Heart right ventricle (tissue), 16 donors: ENCODE measurements around the gene PSMC3. TPM values are rescaled to one million over a fixed set of nuclear protein-coding genes. Genes with fewer than 3 reads are reported as not detected.

ENCODE experiments used
- ATAC-seq, 8 donors: fragments of 200-7000 bp; cut with Tn5 transposase; one replicate each; pipeline ENCODE4 v1.9.1; 2020; ENCODE audit warnings: mild to moderate bottlenecking in 8 of 8, moderate library complexity in 8 of 8, moderate number of reproducible peaks in 1 of 8
- DNase-seq, 2 donors: peaks; one replicate each; pipeline ENCODE4 v3.0.0-alpha.2; 2020
- H3K27ac ChIP-seq, 10 donors: fragments of 200-600 bp; sonication (generic) in 2 of 10; one replicate each; pipeline versions ENCODE4 v1.5.0 to v1.8.0; 2020 to 2022; ENCODE audit warnings: mild to moderate bottlenecking in 3 of 10
- H3K27me3 ChIP-seq, 7 donors: fragments of 200-600 bp; one replicate each; pipeline ENCODE4 v1.8.0; 2021 to 2022; ENCODE audit warnings: mild to moderate bottlenecking in 2 of 7
- H3K36me3 ChIP-seq, 9 donors: fragments of 200-600 bp; sonication (generic) in 1 of 9; one replicate each; pipeline versions ENCODE4 v1.5.0 to v1.8.0; 2020 to 2022; ENCODE audit warnings: mild to moderate bottlenecking in 2 of 9
- H3K4me1 ChIP-seq, 9 donors: fragments of 200-600 bp; sonication (generic) in 1 of 9; one replicate each; pipeline versions ENCODE4 v1.5.0 to v1.8.0; 2020 to 2022; ENCODE audit warnings: mild to moderate bottlenecking in 4 of 9
- H3K4me3 ChIP-seq, 10 donors: fragments of 200-600 bp; sonication (generic) in 2 of 10; one replicate each; pipeline versions ENCODE4 v1.5.0 to v1.8.0; 2020 to 2022; ENCODE audit warnings: mild to moderate bottlenecking in 7 of 10, moderate library complexity in 2 of 10
- H3K9me3 ChIP-seq, 11 donors: fragments of 200-600 bp in 10 of 11; sonication (generic) in 2 of 11; one replicate each; pipeline versions ENCODE4 v1.5.0 to v1.8.0; 2013 to 2022; ENCODE audit warnings: mild to moderate bottlenecking in 2 of 11, control low read depth in 1 of 11, moderate library complexity in 1 of 11
- CTCF ChIP-seq, 9 donors: fragments of 200-600 bp; sonication (generic) in 2 of 9; IDR thresholded peaks; one replicate each; pipeline versions ENCODE4 v1.5.0 to v1.8.0; 2021 to 2022; ENCODE audit warnings: antibody characterized with exemption in 9 of 9, mild to moderate bottlenecking in 5 of 9, moderate library complexity in 1 of 9
- WGBS, 2 donors: extraction: QIAGEN DNeasy Blood & Tissue Kit; methylation state at CpG; one replicate each; pipeline ENCODE4 v1.1.7; 2013; ENCODE audit warnings: inconsistent platforms in 1 of 2; 5-methylcytosine and 5-hydroxymethylcytosine counted together
- intact Hi-C, 10 donors: fragments of 100-400 bp; cut with DNase I; formaldehyde crosslinking; loops; one replicate each; pipeline versions ENCODE4 v1.11.1 to v1.14.2; 2022
- polyA plus RNA-seq, 2 donors: library from polyadenylated mRNA; stranded (reverse); fragments of 200-250 nt; gene quantifications; one replicate each; pipeline ENCODE4 v1.2.3, GENCODE V29; 2013
- total RNA-seq, 10 donors: library from RNA; stranded (reverse); fragmentation: NEBNext Ultra II Directional in 3 of 10; extraction: Animal tissue kit (Norgen Biotek cat#: 25700) in 3 of 10; gene quantifications; one replicate each; pipeline versions ENCODE4 v1.2.1 to v1.2.4, GENCODE V29; 2021 to 2023
- donor health status: Arrhythmogenic right ventricular cardiomyopathy.
- donor health status: ischemic (EF 13 %, LVEDD 7.1; RV severe dilation, severe dysfunction).
- donor health status: healthy with polysubstance abuse.
- donor health status: DM: no; HTN: yes; CAD: no.
- donor health status: DM: no; HTN: no; CAD: no.
- donor health status: ischemic (EF 25% LVEDD 6.9; RV normal size, moderate dysfunction).
- donor health status: ischemic (EF 25% LVEDD 5.7; RV mildly dilated, moderate dysfunction).
- donor health status: healthy.
- donor health status: DM: yes; HTN: yes; CAD: no.
- donor health status: Ischemic cardiomyopathy.
- donor health status: ischemic (EF 35%, LVEDD 5.7; RV mildly dilated, moderate dysfunction).
- donor health status: nonischemic (EF 11% LVEDD 7.7; RV severe dilation, severe dysfunction).
- donor health status: DM: yes; HTN: yes; CAD: no.
- donor health status: PGD.
- donor health status: ischemic (EF 29% LVEDD 5.4; RV normal size, mild dysfunction).
- donor health status: nonischemic (EF 23%, LVEDD 6.1; RV moderate dilation, normal function).

The PSMC3 gene
- total and polyA plus RNA-seq, 12 donors, result 129 to 272 (median 148) TPM

GRCh38 chr11:47453365-47453764, 27.1 kb upstream of the PSMC3 start:
- TF ChIP-seq CTCF (IDR thresholded peaks at IDR 0.05), result no peak
- intact Hi-C loops, result loop anchor here in 5 of 10 donors (2.0 to 5.0 kb wide), 3 partner anchors 76 to 81 kb away; partner anchors contain the start of gene SPI1 (in 3 of the 5)
- Histone ChIP-seq H3K9me3 (no peaks in the 10 kb centered on the region), H3K4me1 (peaks cover 0 to 16% (median 7%) of the 10 kb centered on the region in 9 donors), H3K36me3 (no peaks in the 10 kb centered on the region), H3K4me3 (no peak overlapping the region), H3K27ac (no peak overlapping the region), H3K27me3 (no peaks in the 10 kb centered on the region)
- WGBS, 2 donors, result 94% methylated on average over 8 of the region's 8 CpGs
- no peak for ATAC-seq
- no peak for DNase-seq

GRCh38 chr11:47451990-47452389, 25.8 kb upstream of the PSMC3 start:
- H3K9me3 ChIP-seq, result no peaks in the 10 kb centered on the region
- ATAC-seq (no peak), DNase-seq (no peak)
- TF ChIP-seq CTCF (IDR thresholded peaks at IDR 0.05), result no peak
- WGBS, 2 donors, result 96 to 97% methylated on average over 4 of the region's 4 CpGs
- intact Hi-C loops, result loop anchor here in 5 of 10 donors (2.0 to 5.0 kb wide), 3 partner anchors 75 to 80 kb away; partner anchors contain the start of gene SPI1 (in 3 of the 5)
- H3K27ac ChIP-seq, result no peak overlapping the region
- peaks cover 0 to 16% (median 7%) of the 10 kb centered on the region in 9 donors for H3K4me1 ChIP-seq
- H3K27me3 ChIP-seq, result no peaks in the 10 kb centered on the region
- H3K36me3 ChIP-seq, result no peaks in the 10 kb centered on the region
- H3K4me3 ChIP-seq, result no peak overlapping the region

GRCh38 chr11:47451436-47451835, 25.2 kb upstream of the PSMC3 start:
- no peaks in the 10 kb centered on the region for H3K36me3 ChIP-seq
- ATAC-seq, result no peak
- H3K27me3 ChIP-seq, result no peaks in the 10 kb centered on the region
- H3K9me3 ChIP-seq, result no peaks in the 10 kb centered on the region
- DNase-seq, result no peak
- 90 to 91% methylated on average over 4 of the region's 4 CpGs for WGBS, 2 donors
- intact Hi-C loops, result loop anchor here in 4 of 10 donors (5.0 kb wide), 2 partner anchors 74 to 79 kb away; partner anchors contain the start of gene SPI1 (in 3 of the 4)
- no peak overlapping the region for H3K27ac ChIP-seq
- no peak for TF ChIP-seq CTCF (IDR thresholded peaks at IDR 0.05)
- peaks cover 0 to 16% (median 7%) of the 10 kb centered on the region in 9 donors for H3K4me1 ChIP-seq
- H3K4me3 ChIP-seq, result no peak overlapping the region

- Histone ChIP-seq H3K4me1 (peaks cover 0 to 15% (median 6%) of the 10 kb centered on the region in 9 donors), H3K27me3 (no peaks in the 10 kb centered on the region), H3K9me3 (no peaks in the 10 kb centered on the region), H3K27ac (no peak overlapping the region), H3K36me3 (no peaks in the 10 kb centered on the region), H3K4me3 (no peak overlapping the region)
- intact Hi-C loops, result loop anchor here in 1 of 10 donors (5.0 kb wide), 1 partner anchor 72 kb away; the partner anchor contains the start of gene SPI1
- WGBS, 2 donors, result 72 to 74% methylated on average over 8 of the region's 8 CpGs
- no peak for TF ChIP-seq CTCF (IDR thresholded peaks at IDR 0.05)
- peak in 2 of 8 donors; percentile 5 to 20 for ATAC-seq
- DNase-seq, result no peak
These were observed 23.3 kb upstream of the PSMC3 start for GRCh38 chr11:47449541-47449940.
